Brain microvascular endothelial cell (primary cell): ENCODE results near the gene SPACA9.

Source experiments
- DNase-seq: peaks from one replicate; pipeline ENCODE4 v3.0.0-alpha.2; 2020
- H3K27ac ChIP-seq: fragments of 250-450 bp; sonication (Bioruptor Pico); 2 replicates; pipeline ENCODE4 v1.5.1; 2020; ENCODE audit warnings: mild to moderate bottlenecking, moderate library complexity
- H3K27me3 ChIP-seq: fragments of 250-450 bp; sonication (Bioruptor Pico); replicated peaks from 2 replicates; pipeline ENCODE4 v1.5.1; 2020; ENCODE audit warnings: mild to moderate bottlenecking
- H3K36me3 ChIP-seq: fragments of 250-450 bp; sonication (Bioruptor Pico); replicated peaks from 2 replicates; pipeline ENCODE4 v1.5.1; 2020; ENCODE audit warnings: mild to moderate bottlenecking
- H3K4me3 ChIP-seq: 2 replicates; pipeline ENCODE4 v1.5.1; 2011; ENCODE audit warnings: low read depth, mild to moderate bottlenecking, control low read depth, low read length, moderate library complexity
- in situ Hi-C: cut with HindIII; loops from 2 replicates; pipeline ENCODE4 v1.10.0; 2017; ENCODE audit warnings: low sequenced_read_pairs, low pct_ligation_motif_present
- TF ChIP-seq, protein P1 (sequence below): IDR thresholded peaks from 2 replicates; pipeline ENCODE4 v1.5.1; 2011; ENCODE audit warnings: low read depth, mild to moderate bottlenecking, moderate library complexity, low read length, control low read depth, inconsistent platforms; ENCODE audit errors: missing control alignments

The SPACA9 gene

GRCh38 chr9:132849185-132849706 is 29.5 kb upstream of the SPACA9 start:
- DNase-seq, result no peak
- in situ Hi-C loops, result no loop called here
- Histone ChIP-seq H3K36me3 (no peaks in the 10 kb centered on the region), H3K27ac (no peak overlapping the region), H3K27me3 (no peaks in the 10 kb centered on the region), H3K4me3 (no peak overlapping the region)
- TF ChIP-seq, protein P1, sequence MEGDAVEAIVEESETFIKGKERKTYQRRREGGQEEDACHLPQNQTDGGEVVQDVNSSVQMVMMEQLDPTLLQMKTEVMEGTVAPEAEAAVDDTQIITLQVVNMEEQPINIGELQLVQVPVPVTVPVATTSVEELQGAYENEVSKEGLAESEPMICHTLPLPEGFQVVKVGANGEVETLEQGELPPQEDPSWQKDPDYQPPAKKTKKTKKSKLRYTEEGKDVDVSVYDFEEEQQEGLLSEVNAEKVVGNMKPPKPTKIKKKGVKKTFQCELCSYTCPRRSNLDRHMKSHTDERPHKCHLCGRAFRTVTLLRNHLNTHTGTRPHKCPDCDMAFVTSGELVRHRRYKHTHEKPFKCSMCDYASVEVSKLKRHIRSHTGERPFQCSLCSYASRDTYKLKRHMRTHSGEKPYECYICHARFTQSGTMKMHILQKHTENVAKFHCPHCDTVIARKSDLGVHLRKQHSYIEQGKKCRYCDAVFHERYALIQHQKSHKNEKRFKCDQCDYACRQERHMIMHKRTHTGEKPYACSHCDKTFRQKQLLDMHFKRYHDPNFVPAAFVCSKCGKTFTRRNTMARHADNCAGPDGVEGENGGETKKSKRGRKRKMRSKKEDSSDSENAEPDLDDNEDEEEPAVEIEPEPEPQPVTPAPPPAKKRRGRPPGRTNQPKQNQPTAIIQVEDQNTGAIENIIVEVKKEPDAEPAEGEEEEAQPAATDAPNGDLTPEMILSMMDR, result no peak

- in situ Hi-C loops, result no loop called here
- TF ChIP-seq, protein P1, result no peak
- Histone ChIP-seq H3K4me3 (no peak overlapping the region), H3K27me3 (no peaks in the 10 kb centered on the region), H3K36me3 (no peaks in the 10 kb centered on the region), H3K27ac (no peak overlapping the region)
- no peak for DNase-seq
Observed at GRCh38 chr9:132853482-132853881, 25.2 kb upstream of the SPACA9 start.

DNA sequence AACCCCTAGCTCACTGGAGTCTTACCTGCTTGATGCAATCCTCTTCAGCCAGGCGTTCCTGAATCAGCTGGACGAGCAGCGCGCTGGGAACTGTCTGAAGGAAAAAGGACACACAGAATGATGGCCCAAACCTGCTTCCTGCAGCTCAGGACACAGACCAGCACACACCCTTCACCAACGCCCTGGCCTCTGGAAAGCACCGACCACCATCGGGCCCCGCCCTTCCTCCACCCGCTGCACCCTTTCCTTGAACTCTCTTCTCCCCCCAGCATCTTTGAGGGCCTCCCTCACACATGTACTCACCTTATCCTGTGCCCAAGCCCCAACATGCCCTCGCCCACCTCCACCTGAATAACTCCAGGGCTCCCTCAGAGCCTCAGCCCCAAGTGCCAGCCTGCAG is 23.9 kb upstream of the SPACA9 start:
- Histone ChIP-seq H3K4me3 (no peak overlapping the region), H3K36me3 (no peaks in the 10 kb centered on the region), H3K27ac (no peak overlapping the region), H3K27me3 (no peaks in the 10 kb centered on the region)
- in situ Hi-C loops, result no loop called here
- DNase-seq, result no peak
- TF ChIP-seq, protein P1, result no peak

DNA sequence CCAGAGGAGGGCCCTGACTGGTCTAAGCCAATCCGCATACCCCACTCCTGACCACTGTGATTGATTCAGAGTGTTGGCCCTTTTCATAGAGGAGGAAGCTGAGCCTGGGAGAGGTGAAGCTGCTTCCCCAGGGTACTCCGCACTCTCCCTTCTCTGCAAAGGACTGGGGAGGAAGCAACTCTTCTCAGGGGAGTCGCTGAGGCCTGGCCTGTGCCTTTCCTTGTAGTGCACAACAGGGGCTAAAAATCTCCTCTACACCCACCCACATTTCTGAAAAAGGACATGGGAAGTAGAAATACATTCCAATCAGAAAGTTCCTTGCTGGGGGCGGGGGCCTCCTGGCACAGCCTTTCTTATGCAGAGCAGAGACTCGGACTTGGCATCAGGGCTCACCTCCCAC is 22.8 kb upstream of the SPACA9 start:
- H3K27me3 ChIP-seq, result no peaks in the 10 kb centered on the region
- TF ChIP-seq, protein P1, result no peak
- no peaks in the 10 kb centered on the region for H3K36me3 ChIP-seq
- H3K4me3 ChIP-seq, result no peak overlapping the region
- H3K27ac ChIP-seq, result no peak overlapping the region
- in situ Hi-C loops, result no loop called here
- no peak for DNase-seq

DNA sequence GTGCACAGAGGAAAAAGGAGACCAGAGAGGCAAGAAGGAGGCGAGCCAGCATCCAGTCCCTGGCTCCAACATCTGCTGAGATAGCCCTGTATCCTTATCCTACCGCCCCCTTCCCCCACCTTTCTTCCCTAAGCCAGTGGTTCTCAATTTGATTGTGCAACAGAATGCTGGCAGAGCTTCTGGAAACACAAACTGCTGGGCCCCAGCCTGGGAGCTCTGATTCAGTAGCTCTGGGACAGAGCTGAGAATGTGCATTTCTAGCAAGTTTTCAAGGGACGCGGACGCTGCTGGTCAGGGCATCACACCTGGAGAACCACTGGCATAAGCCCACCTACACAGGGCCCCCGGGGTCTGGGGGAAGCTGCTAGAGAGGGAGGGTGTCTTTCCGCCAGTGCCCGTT is 21.7 kb upstream of the SPACA9 start:
- Histone ChIP-seq H3K27ac (no peak overlapping the region), H3K4me3 (no peak overlapping the region), H3K36me3 (no peaks in the 10 kb centered on the region), H3K27me3 (no peaks in the 10 kb centered on the region)
- in situ Hi-C loops, result no loop called here
- peak; percentile 5 for DNase-seq
- TF ChIP-seq, protein P1, result no peak

GRCh38 chr9:132857616-132858342 is 20.9 kb upstream of the SPACA9 start:
- peak; percentile 28 for DNase-seq
- in situ Hi-C loops, result no loop called here
- H3K4me3 ChIP-seq, result no peak overlapping the region

More at GRCh38 chr9:132857616-132858342, 20.9 kb upstream of the SPACA9 start:
- Histone ChIP-seq H3K27me3 (no peaks in the 10 kb centered on the region), H3K36me3 (no peaks in the 10 kb centered on the region), H3K27ac (no peak overlapping the region)
- TF ChIP-seq, protein P1, result peak; percentile 32
